Endothelial cell of umbilical vein (primary cell): ENCODE measurements around the gene DNAH10.

Experiments used
- CTCF ChIP-seq, 2 donors: IDR thresholded peaks; 1 replicate in 1 of 2; 2 replicates in 1 of 2; pipeline ENCODE4 v1.5.1; 2011; ENCODE audit warnings: low read length in 2 of 2, mild to moderate bottlenecking in 2 of 2, moderate library complexity in 2 of 2, control low read depth in 1 of 2, inconsistent platforms in 1 of 2, low read depth in 1 of 2; ENCODE audit not compliant: insufficient read depth in 1 of 2; ENCODE audit errors: extremely low read depth in 1 of 2
- EZH2 ChIP-seq: IDR thresholded peaks from 2 replicates; pipeline ENCODE4 v1.6.1; 2012; ENCODE audit warnings: borderline replicate concordance, low read depth, mild to moderate bottlenecking, moderate library complexity, low read length, inconsistent platforms; ENCODE audit not compliant: severe bottlenecking
- GATA2 ChIP-seq: IDR thresholded peaks from 2 replicates; pipeline ENCODE4 v1.7.0; 2011; ENCODE audit warnings: low read depth, mild to moderate bottlenecking, moderate library complexity, mixed read lengths, low read length; ENCODE audit not compliant: insufficient read length, insufficient read depth
- JUN ChIP-seq: IDR thresholded peaks from 2 replicates; pipeline ENCODE4 v1.6.1; 2011; ENCODE audit warnings: borderline replicate concordance, low read depth; ENCODE audit not compliant: insufficient read length, insufficient read depth
- MYC ChIP-seq: IDR thresholded peaks from one replicate; pipeline ENCODE4 v1.6.1; 2011; ENCODE audit warnings: mild to moderate bottlenecking, low read depth, low read length
- POLR2A ChIP-seq: IDR thresholded peaks from 2 replicates; pipeline ENCODE4 v1.6.1; 2012; ENCODE audit warnings: low read depth, mild to moderate bottlenecking, control low read depth, low read length
- POLR2AphosphoS5 ChIP-seq: IDR thresholded peaks from 2 replicates; pipeline ENCODE4 v1.6.1; 2012; ENCODE audit warnings: low read depth, mild to moderate bottlenecking, control low read depth, low read length, moderate library complexity; ENCODE audit not compliant: insufficient read depth
- TF ChIP-seq, protein P1 (sequence below): IDR thresholded peaks from 2 replicates; pipeline ENCODE4 v1.6.1; 2011; ENCODE audit not compliant: insufficient read depth, insufficient read length

- no peak for TF ChIP-seq CTCF (IDR thresholded peaks at IDR 0.05; ENCODE audit: extremely low read depth in 1 of 2, insufficient read depth in 1 of 2, low read depth in 1 of 2, low read length in 2 of 2)
- TF ChIP-seq MYC = no peak
- no peak for TF ChIP-seq POLR2AphosphoS5
- TF ChIP-seq POLR2A = no peak
- no peak for TF ChIP-seq EZH2
- TF ChIP-seq, protein P1, sequence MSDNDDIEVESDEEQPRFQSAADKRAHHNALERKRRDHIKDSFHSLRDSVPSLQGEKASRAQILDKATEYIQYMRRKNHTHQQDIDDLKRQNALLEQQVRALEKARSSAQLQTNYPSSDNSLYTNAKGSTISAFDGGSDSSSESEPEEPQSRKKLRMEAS = no peak
- TF ChIP-seq GATA2 = no peak
- TF ChIP-seq JUN = no peak
Measured at GRCh38 chr12:123854232-123854631, 92.1 kb downstream of the DNAH10 start.
